ENCODE data around the gene FRMPD3.
A peak's percentile ranks its signal among the peaks of the same experiment; 100 is the strongest.
"Not testable (repeated sequence)": the region's sequence is repeated elsewhere in the genome, so short reads cannot be mapped to it uniquely, and the experiment has no call there.

Gene FRMPD3

GRCh38 chrX:107448998-107449835, at the start of gene FRMPD3:
Gene FRMPD3, plus strand, starts transcription at chrX:107449652. Its CDS starts 76,937 bp downstream, at chrX:107526589.
- DNase-seq: peak in 25 of 51 donors; percentile 0 to 40 (median 3)

GRCh38 chrX:107420571-107420970, 28.9 kb upstream of the FRMPD3 start:
- DNase-seq: no peak

- DNase-seq: no peak
Observed at GRCh38 chrX:107421337-107421861, 28.1 kb upstream of the FRMPD3 start.

- peak in 1 of 51 donors; percentile 1 for DNase-seq
Observed at GRCh38 chrX:107429090-107429489, 20.4 kb upstream of the FRMPD3 start.

- no peak for DNase-seq
Observed at GRCh38 chrX:107440187-107440586, 9.3 kb upstream of the FRMPD3 start.

GRCh38 chrX:107440692-107441091, 8.8 kb upstream of the FRMPD3 start:
- DNase-seq: no peak

- no peak for DNase-seq
Observed at GRCh38 chrX:107442914-107443527, 6.4 kb upstream of the FRMPD3 start.

- DNase-seq: no peak
Observed at GRCh38 chrX:107445146-107445545, 4.3 kb upstream of the FRMPD3 start.

GRCh38 chrX:107445631-107446030, 3.8 kb upstream of the FRMPD3 start:
- DNase-seq: no peak

GRCh38 chrX:107447642-107448041, 1.8 kb upstream of the FRMPD3 start:
- no peak for DNase-seq

GRCh38 chrX:107448625-107448997, 841 bp upstream of the FRMPD3 start:
- DNase-seq: peak in 2 of 51 donors; percentile 2 to 17

GRCh38 chrX:107450823-107451509, 1.5 kb downstream of the FRMPD3 start:
- DNase-seq: peak in 14 of 51 donors; percentile 0 to 31 (median 6)

GRCh38 chrX:107451731-107452130, 2.3 kb downstream of the FRMPD3 start:
- peak in 8 of 51 donors; percentile 0 to 13 (median 2) for DNase-seq

- no peak for DNase-seq
Observed at GRCh38 chrX:107452581-107452980, 3.1 kb downstream of the FRMPD3 start.

- DNase-seq: no peak
Observed at GRCh38 chrX:107454302-107454701, 4.8 kb downstream of the FRMPD3 start.

GRCh38 chrX:107457289-107457688, 7.8 kb downstream of the FRMPD3 start:
- no peak for DNase-seq

GRCh38 chrX:107465932-107466620, 16.6 kb downstream of the FRMPD3 start:
- no peak for DNase-seq

GRCh38 chrX:107467271-107467670, 17.8 kb downstream of the FRMPD3 start:
- no peak for DNase-seq

- no peak for DNase-seq
Observed at GRCh38 chrX:107470198-107470597, 20.7 kb downstream of the FRMPD3 start.

- no peak for DNase-seq
Observed at GRCh38 chrX:107470971-107471370, 21.5 kb downstream of the FRMPD3 start.

GRCh38 chrX:107471420-107471819, 22.0 kb downstream of the FRMPD3 start:
- not testable (repeated sequence) for DNase-seq

Data from hypothalamus (tissue), 51 donors.